H1 (cell line): ENCODE results near the gene STAT5A. TPM values are rescaled to one million over a fixed set of nuclear protein-coding genes. Genes with fewer than 3 reads are reported as not detected.

Source experiments
- CTCF ChIA-PET: fragments of 300-600 bp; sonication (Branson Sonifier 250); formaldehyde crosslinking; loops from one replicate; lab custom pipeline; 2021; ENCODE audit not compliant: partially characterized antibody; lab: Charles Lee
- POLR2A ChIA-PET: fragments of 300-600 bp; sonication (Branson Sonifier 250); formaldehyde crosslinking; loops from one replicate; lab custom pipeline; 2021; ENCODE audit warnings: inconsistent platforms; ENCODE audit not compliant: partially characterized antibody; lab: Charles Lee
- DNase-seq, 2 experiments: peaks; one replicate each; pipeline versions ENCODE4 v3.0.0 to v3.0.0-alpha.2; 2010 to 2022; ENCODE audit warnings: low spot score in 2 of 2, low read depth in 1 of 2, mixed read lengths in 1 of 2
- FAIRE-seq: peaks from 2 replicates; lab custom pipeline; 2011; peaks lifted over from hg19 to GRCh38; lab: Jason Lieb, UNC
- H2AFZ ChIP-seq: 2 replicates; pipeline ENCODE4 v1.8.1; 2012; ENCODE audit warnings: low read length, inconsistent platforms
- H2AK5ac ChIP-seq: 2 replicates; pipeline ENCODE4 v1.6.1; 2013; ENCODE audit warnings: low read depth, low read length
- H2BK120ac ChIP-seq: replicated peaks from 2 replicates; pipeline ENCODE3; 2013; ENCODE audit warnings: low read depth, low read length, inconsistent platforms
- H2BK12ac ChIP-seq: 2 replicates; pipeline ENCODE4 v1.6.1; 2013; ENCODE audit warnings: low read depth, low read length
- H2BK15ac ChIP-seq: 2 replicates; pipeline ENCODE4 v1.6.1; 2013; ENCODE audit warnings: low read length
- H2BK20ac ChIP-seq: 2 replicates; pipeline ENCODE4 v1.6.1; 2013; ENCODE audit warnings: low read length
- H2BK5ac ChIP-seq: 2 replicates; pipeline ENCODE4 v1.6.1; 2013; ENCODE audit warnings: low read depth, low read length
- H3K14ac ChIP-seq: 2 replicates; pipeline ENCODE4 v1.6.1; 2013; ENCODE audit warnings: inconsistent platforms; ENCODE audit not compliant: insufficient read length
- H3K18ac ChIP-seq: 2 replicates; pipeline ENCODE4 v1.6.1; 2013; ENCODE audit warnings: low read length; ENCODE audit errors: extremely low read depth
- H3K23ac ChIP-seq: 2 replicates; pipeline ENCODE4 v1.6.1; 2013; ENCODE audit warnings: inconsistent platforms; ENCODE audit not compliant: insufficient read length
- H3K23me2 ChIP-seq: 2 replicates; pipeline ENCODE4 v1.6.1; 2013; ENCODE audit warnings: low read depth, low read length
- H3K27ac ChIP-seq: 2 replicates; pipeline ENCODE4 v1.6.1; 2011; ENCODE audit warnings: low read depth, low read length, inconsistent platforms
- H3K27me3 ChIP-seq, 4 experiments: replicated peaks in 1 of 4; 1 replicate in 1 of 4; 2 replicates in 3 of 4; pipeline versions ENCODE4 v1.6.1 to v1.8.1; 2011 to 2013; ENCODE audit warnings: low read length in 3 of 4, mild to moderate bottlenecking in 3 of 4, inconsistent platforms in 2 of 4, mixed read lengths in 2 of 4, moderate library complexity in 1 of 4; ENCODE audit not compliant: control insufficient read depth in 3 of 4, insufficient read depth in 3 of 4; ENCODE audit errors: extremely low read depth in 1 of 4
- H3K36me3 ChIP-seq, 4 experiments: 2 replicates each; pipeline versions ENCODE4 v1.6.1 to v1.8.1; 2011 to 2013; ENCODE audit warnings: mild to moderate bottlenecking in 4 of 4, low read length in 3 of 4, moderate library complexity in 2 of 4, control low read depth in 1 of 4, inconsistent platforms in 1 of 4; ENCODE audit not compliant: insufficient read depth in 4 of 4, control insufficient read depth in 2 of 4
- H3K4ac ChIP-seq: replicated peaks from 2 replicates; pipeline ENCODE3; 2013; ENCODE audit warnings: low read length, low read depth, mixed read lengths, inconsistent platforms; ENCODE audit not compliant: insufficient read length
- H3K4me1 ChIP-seq, 4 experiments: replicated peaks in 1 of 4; 1 replicate in 1 of 4; 2 replicates in 3 of 4; pipeline versions ENCODE4 v1.6.1 to v1.8.1; 2011 to 2013; ENCODE audit warnings: low read length in 3 of 4, inconsistent platforms in 2 of 4, mixed read lengths in 1 of 4; ENCODE audit not compliant: insufficient read depth in 4 of 4, control insufficient read depth in 3 of 4
- H3K4me2 ChIP-seq, 2 experiments: 2 replicates each; pipeline versions ENCODE4 v1.6.1 to v1.8.1; 2011 to 2013; ENCODE audit warnings: low read depth in 2 of 2, low read length in 2 of 2, control low read depth in 1 of 2, inconsistent platforms in 1 of 2, mild to moderate bottlenecking in 1 of 2; ENCODE audit not compliant: insufficient read depth in 1 of 2
- H3K4me3 ChIP-seq, 4 experiments: fragments of 200-600, 300-600 bp in 1 of 4; sonication (generic), shearing (Covaris generic), sonication (Bioruptor Twin) in 1 of 4; 2 replicates each; pipeline versions ENCODE4 v1.5.1 to v1.8.1; 2011 to 2016; ENCODE audit warnings: low read length in 4 of 4, low read depth in 3 of 4, control low read depth in 2 of 4, inconsistent platforms in 2 of 4, mild to moderate bottlenecking in 2 of 4, mixed read lengths in 1 of 4, moderate library complexity in 1 of 4; ENCODE audit not compliant: insufficient read depth in 2 of 4; ENCODE audit errors: extremely low read depth in 1 of 4
- H3K56ac ChIP-seq: replicated peaks from 2 replicates; pipeline ENCODE3; 2013; ENCODE audit warnings: low read depth, mild to moderate bottlenecking, mixed read lengths, low read length, inconsistent platforms; ENCODE audit not compliant: insufficient read length
- H3K79me1 ChIP-seq: 2 replicates; pipeline ENCODE4 v1.6.1; 2013; ENCODE audit warnings: low read depth, low read length, control low read depth
- H3K79me2 ChIP-seq, 2 experiments: 2 replicates each; pipeline versions ENCODE4 v1.6.1 to v1.8.1; 2012 to 2013; ENCODE audit warnings: low read length in 2 of 2, mild to moderate bottlenecking in 2 of 2, inconsistent platforms in 1 of 2; ENCODE audit not compliant: insufficient read depth in 2 of 2, control insufficient read depth in 1 of 2
- H3K9ac ChIP-seq, 4 experiments: replicated peaks in 1 of 4; 1 replicate in 1 of 4; 2 replicates in 3 of 4; pipeline versions ENCODE4 v1.6.1 to v1.8.1; 2011 to 2013; ENCODE audit warnings: low read depth in 3 of 4, low read length in 3 of 4, control low read depth in 2 of 4, mild to moderate bottlenecking in 2 of 4, moderate library complexity in 2 of 4, inconsistent platforms in 1 of 4; ENCODE audit errors: extremely low read depth in 1 of 4
- H3K9me3 ChIP-seq, 2 experiments: 2 replicates each; pipeline versions ENCODE4 v1.6.1 to v1.8.1; 2012 to 2013; ENCODE audit warnings: mild to moderate bottlenecking in 2 of 2, moderate library complexity in 2 of 2, control low read depth in 1 of 2, inconsistent platforms in 1 of 2, low read depth in 1 of 2, low read length in 1 of 2, mixed read lengths in 1 of 2; ENCODE audit not compliant: insufficient read depth in 2 of 2
- H4K20me1 ChIP-seq, 2 experiments: replicated peaks in 1 of 2; 2 replicates each; pipeline versions ENCODE3 to v1.8.1; 2011 to 2013; ENCODE audit warnings: inconsistent platforms in 2 of 2, low read length in 2 of 2, mild to moderate bottlenecking in 1 of 2; ENCODE audit not compliant: insufficient read depth in 2 of 2, control insufficient read depth in 1 of 2
- H4K5ac ChIP-seq: 2 replicates; pipeline ENCODE4 v1.6.1; 2013; ENCODE audit warnings: low read length, low read depth, mixed read lengths, inconsistent platforms; ENCODE audit not compliant: insufficient read length
- H4K8ac ChIP-seq: 2 replicates; pipeline ENCODE4 v1.8.0; 2013; ENCODE audit warnings: mild to moderate bottlenecking, moderate library complexity, low read length, inconsistent platforms; ENCODE audit not compliant: insufficient read depth; ENCODE audit errors: extremely low read depth
- H4K91ac ChIP-seq: replicated peaks from 2 replicates; pipeline ENCODE3; 2013; ENCODE audit warnings: low read length, mixed read lengths, inconsistent platforms; ENCODE audit not compliant: insufficient read length
- GABPA ChIP-seq: IDR thresholded peaks from 2 replicates; pipeline ENCODE4 v1.6.1; 2011; ENCODE audit warnings: mild to moderate bottlenecking, low read length, moderate library complexity, borderline replicate concordance; ENCODE audit not compliant: insufficient read depth
- GTF2F1 ChIP-seq: IDR thresholded peaks from 2 replicates; pipeline ENCODE4 v1.6.1; 2012; ENCODE audit warnings: low read depth, low read length, improper control_type of control experiment, borderline replicate concordance
- KDM4A ChIP-seq: IDR thresholded peaks from one replicate; pipeline ENCODE4 v1.7.1; 2012; ENCODE audit warnings: low read depth, mild to moderate bottlenecking, moderate library complexity, low read length, inconsistent platforms; ENCODE audit not compliant: severe bottlenecking
- POLR2AphosphoS5 ChIP-seq: IDR thresholded peaks from 2 replicates; pipeline ENCODE4 v1.6.1; 2011; ENCODE audit warnings: low read depth, low read length
- RBBP5 ChIP-seq: IDR thresholded peaks from 2 replicates; pipeline ENCODE4 v1.7.1; 2012; ENCODE audit warnings: low read depth, mild to moderate bottlenecking, inconsistent platforms, low read length, moderate library complexity, borderline replicate concordance
- RNF2 ChIP-seq: fragments of 200-900, 300-1000 bp; sonication (generic); IDR thresholded peaks from 2 replicates; pipeline ENCODE4 v1.7.1; 2016; ENCODE audit warnings: borderline replicate concordance, low read depth, mild to moderate bottlenecking, antibody characterized with exemption, low read length; ENCODE audit not compliant: poor library complexity, severe bottlenecking; ENCODE audit errors: missing control alignments
- SIX5 ChIP-seq: IDR thresholded peaks from 2 replicates; pipeline ENCODE4 v1.6.1; 2011; ENCODE audit warnings: mild to moderate bottlenecking, low read depth, low read length
- SRF ChIP-seq: IDR thresholded peaks from 2 replicates; pipeline ENCODE4 v1.6.1; 2011; ENCODE audit warnings: mild to moderate bottlenecking, low read depth, low read length, moderate library complexity
- TAF1 ChIP-seq: IDR thresholded peaks from 2 replicates; pipeline ENCODE4 v1.6.1; 2011; ENCODE audit warnings: mild to moderate bottlenecking, low read depth, low read length
- TAF7 ChIP-seq: optimal IDR thresholded peaks from 2 replicates; pipeline ENCODE3; 2011; ENCODE audit warnings: low read depth, mild to moderate bottlenecking, inconsistent platforms, low read length, moderate library complexity, borderline replicate concordance
- WGBS, 2 experiments: shearing (Covaris generic) in 1 of 2; methylation state at CpG; one replicate each; pipeline versions ENCODE4 v1.1.6 to v1.1.7; 2013 to 2015; ENCODE audit warnings: low lambda C conversion rate in 2 of 2, mixed read lengths in 2 of 2, inconsistent platforms in 1 of 2, low coverage in 1 of 2, missing lambda C conversion rate in 1 of 2; ENCODE audit not compliant: insufficient replicate concordance in 2 of 2, insufficient coverage in 1 of 2, insufficient read length in 1 of 2; ENCODE audit errors: extremely low coverage in 1 of 2, missing lambda C conversion rate in 1 of 2; 5-methylcytosine and 5-hydroxymethylcytosine counted together
- polyA plus RNA-seq, 7 experiments: library from polyadenylated mRNA; depleted of rRNA in 3 of 7; stranded (reverse) in 5 of 7; unstranded in 2 of 7; fragments of >200 nt in 5 of 7; fragments of 200-250 nt in 2 of 7; gene quantifications; 1 replicate in 5 of 7; 2 replicates in 1 of 7; 4 replicates in 1 of 7; pipeline versions ENCODE4 v1.2.1 to v1.2.3, GENCODE V29; 2011 to 2013; ENCODE audit warnings: missing spikeins in 2 of 7, mixed read lengths in 2 of 7
- total RNA-seq: library from RNA; stranded (reverse); fragmentation: NEBNext Ultra II Directional; extraction: Animal tissue kit (Norgen Biotek cat#: 25700); gene quantifications from 2 replicates; pipeline ENCODE4 v1.2.1, GENCODE V29; 2021
- TF ChIP-seq, protein P1 (sequence below): IDR thresholded peaks from 2 replicates; pipeline ENCODE4 v1.6.1; 2011; ENCODE audit warnings: low read depth, mild to moderate bottlenecking, low read length; ENCODE audit not compliant: insufficient read depth
- TF ChIP-seq, protein P2 (sequence below): IDR thresholded peaks from 2 replicates; pipeline ENCODE4 v1.6.1; 2012; ENCODE audit warnings: inconsistent platforms

Gene STAT5A
- total and polyA plus RNA-seq, 2 of the 8 experiments (the other 6 are each of a cell fraction or from before 2014, with no cell fraction given) = 4.2 to 5.4 TPM

- Histone ChIP-seq H2BK20ac (no peak overlapping the region), H2AK5ac (no peak overlapping the region), H3K79me1 (peaks cover 5% of the 10 kb centered on the region; the same call in 1 of the 2 replicates), H3K27ac (no peak overlapping the region), H2BK5ac (no peak overlapping the region), H3K4ac (no peak overlapping the region), H3K79me2 (peaks cover 0 to 29% of the 10 kb centered on the region in 2 experiments; a peak in 2 of 4 replicates), H2BK15ac (no peak overlapping the region), H3K14ac (no peak overlapping the region), H3K4me3 (peak overlapping the region in 1 of 4 experiments; percentile 92; a peak in 2 of 8 replicates), H3K4me1 (peaks cover 5 to 18% (median 12%) of the 10 kb centered on the region in 4 experiments; a peak in 6 of 7 replicates), H3K9ac (no peak overlapping the region; a peak in 1 of 7 replicates), H3K4me2 (peak overlapping the region; percentile 68 to 91), H4K20me1 (no peaks in the 10 kb centered on the region), H2BK120ac (no peak overlapping the region), H3K23me2 (peaks cover 8% of the 10 kb centered on the region; the same call in 1 of the 2 replicates), H4K8ac (no peak overlapping the region), H3K56ac (no peak overlapping the region), H4K5ac (no peak overlapping the region), H4K91ac (no peak overlapping the region), H3K18ac (no peak overlapping the region), H3K27me3 (peaks cover 0 to 4% (median 2%) of the 10 kb centered on the region in 4 experiments; a peak in 1 of 7 replicates), H2AFZ (no peak overlapping the region), H3K23ac (no peak overlapping the region), H2BK12ac (no peak overlapping the region), H3K36me3 (no peaks in the 10 kb centered on the region), H3K9me3 (no peaks in the 10 kb centered on the region)
- DNase-seq (no peak), FAIRE-seq (no peak)
- POLR2A ChIA-PET = interaction anchor here (0.6 to 1.4 kb wide), 9 partner anchors 10 to 1630 kb away, joined by 3 to 4 read pairs (median 3); partner anchors contain the start of genes SMARCE1 and STAT5A
- 69% methylated on average over 6 of the region's 6 CpGs; no CpG with 5 or more reads in 1 of the 2 experiments for WGBS, 2 experiments
- CTCF ChIA-PET = interaction anchor here (0.8 to 5.0 kb wide), 9 partner anchors 15 to 249 kb away, joined by 3 to 26 read pairs (median 4); no protein-coding TSS in a partner anchor
- TF ChIP-seq RBBP5 (no peak), GTF2F1 (no peak), TAF7 (no peak), SIX5 (no peak), GABPA (no peak), KDM4A (no peak), POLR2AphosphoS5 (no peak), TAF1 (no peak), RNF2 (no peak), SRF (no peak)
- TF ChIP-seq, protein P1, sequence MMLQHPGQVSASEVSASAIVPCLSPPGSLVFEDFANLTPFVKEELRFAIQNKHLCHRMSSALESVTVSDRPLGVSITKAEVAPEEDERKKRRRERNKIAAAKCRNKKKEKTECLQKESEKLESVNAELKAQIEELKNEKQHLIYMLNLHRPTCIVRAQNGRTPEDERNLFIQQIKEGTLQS = no peak
- TF ChIP-seq, protein P2, sequence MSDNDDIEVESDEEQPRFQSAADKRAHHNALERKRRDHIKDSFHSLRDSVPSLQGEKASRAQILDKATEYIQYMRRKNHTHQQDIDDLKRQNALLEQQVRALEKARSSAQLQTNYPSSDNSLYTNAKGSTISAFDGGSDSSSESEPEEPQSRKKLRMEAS = no peak
Measured at GRCh38 chr17:42277342-42277712, 11.0 kb upstream of the STAT5A start.
